GM19240 (cell line): ENCODE results near the gene FTO.

ENCODE experiments used
- DNase-seq: peaks from one replicate; pipeline ENCODE4 v3.0.0; 2011; ENCODE audit warnings: low spot score; ENCODE audit not compliant: insufficient read length

Gene FTO

GRCh38 chr16:53781023-53781605 is 77.2 kb downstream of the FTO start:
- DNase-seq = no peak

GRCh38 chr16:53782148-53782547 is 78.2 kb downstream of the FTO start:
- no peak for DNase-seq

GRCh38 chr16:53784291-53784690 is 80.3 kb downstream of the FTO start:
- DNase-seq = no peak

GRCh38 chr16:53785044-53785443 is 81.1 kb downstream of the FTO start:
- DNase-seq = no peak

GRCh38 chr16:53785916-53786315 is 82.0 kb downstream of the FTO start:
- no peak for DNase-seq

- DNase-seq = no peak
These were observed 83.5 kb downstream of the FTO start for GRCh38 chr16:53787423-53787822.

- DNase-seq = no peak
These were observed 85.2 kb downstream of the FTO start for GRCh38 chr16:53789137-53789536.

GRCh38 chr16:53792161-53792951 is 88.4 kb downstream of the FTO start:
- no peak for DNase-seq

GRCh38 chr16:53803451-53803850 is 99.5 kb downstream of the FTO start:
- no peak for DNase-seq

GRCh38 chr16:53803998-53804397 is 100.0 kb downstream of the FTO start:
- no peak for DNase-seq

- no peak for DNase-seq
These were observed 100.5 kb downstream of the FTO start for GRCh38 chr16:53804467-53804866.

- no peak for DNase-seq
These were observed 101.2 kb downstream of the FTO start for GRCh38 chr16:53805113-53805512.

- DNase-seq = no peak
These were observed 101.8 kb downstream of the FTO start for GRCh38 chr16:53805752-53806151.

- DNase-seq = no peak
These were observed 105.4 kb downstream of the FTO start for GRCh38 chr16:53809088-53809932.

GRCh38 chr16:53812914-53813313 is 109.0 kb downstream of the FTO start:
- no peak for DNase-seq

- DNase-seq = no peak
These were observed 110.8 kb downstream of the FTO start for GRCh38 chr16:53814801-53815200.

- DNase-seq = no peak
These were observed 112.4 kb downstream of the FTO start for GRCh38 chr16:53816211-53816836.

- DNase-seq = no peak
These were observed 113.3 kb downstream of the FTO start for GRCh38 chr16:53817117-53817755.

- DNase-seq = no peak
These were observed 114.0 kb downstream of the FTO start for GRCh38 chr16:53817812-53818550.

GRCh38 chr16:53821487-53821886 is 117.5 kb downstream of the FTO start:
- no peak for DNase-seq
